GM12891 (cell line): ENCODE results near the gene ARRB1.

Source experiments
- DNase-seq: peaks from one replicate; pipeline ENCODE4 v3.0.0; 2011; ENCODE audit warnings: low spot score; ENCODE audit not compliant: insufficient read length
- FAIRE-seq: peaks from 2 replicates; lab custom pipeline; 2011; peaks lifted over from hg19 to GRCh38; lab: Jason Lieb, UNC
- PAX5 ChIP-seq: IDR thresholded peaks from 2 replicates; pipeline ENCODE4 v1.6.1; 2011; ENCODE audit warnings: low read length, moderate library complexity, mild to moderate bottlenecking; ENCODE audit not compliant: insufficient read depth, severe bottlenecking
- POLR2A ChIP-seq: IDR thresholded peaks from 2 replicates; pipeline ENCODE4 v1.6.1; 2011; ENCODE audit warnings: low read depth, low read length, control low read depth
- POLR2AphosphoS5 ChIP-seq: IDR thresholded peaks from 2 replicates; pipeline ENCODE4 v1.6.1; 2011; ENCODE audit warnings: low read depth, low read length, control low read depth
- POU2F2 ChIP-seq: IDR thresholded peaks from 2 replicates; pipeline ENCODE4 v1.6.1; 2011; ENCODE audit warnings: low read depth, mild to moderate bottlenecking, control low read depth, low read length, moderate library complexity
- SPI1 ChIP-seq: IDR thresholded peaks from 2 replicates; pipeline ENCODE4 v1.6.1; 2011; ENCODE audit warnings: low read depth, low read length, control low read depth
- TAF1 ChIP-seq: IDR thresholded peaks from 2 replicates; pipeline ENCODE4 v1.6.1; 2011; ENCODE audit warnings: low read depth, low read length, control low read depth

The ARRB1 gene

GRCh38 chr11:75223954-75224643 lies 127.4 kb downstream of the ARRB1 start:
- DNase-seq (no peak), FAIRE-seq (no peak)
- no peak for TF ChIP-seq POU2F2

- no peak for DNase-seq
- no peak for FAIRE-seq
- TF ChIP-seq POU2F2 (no peak), SPI1 (no peak), TAF1 (no peak), PAX5 (no peak), POLR2A (no peak), POLR2AphosphoS5 (no peak)
Observed at GRCh38 chr11:75219869-75220268, 131.6 kb downstream of the ARRB1 start.

- FAIRE-seq, result no peak
- no peak for TF ChIP-seq SPI1
- no peak for TF ChIP-seq POLR2A
- no peak for TF ChIP-seq TAF1
- no peak for TF ChIP-seq POU2F2
- no peak for TF ChIP-seq POLR2AphosphoS5
- TF ChIP-seq PAX5, result no peak
- no peak for DNase-seq
Observed at GRCh38 chr11:75214843-75215242, 136.6 kb downstream of the ARRB1 start.

GRCh38 chr11:75214411-75214821 lies 137.0 kb downstream of the ARRB1 start:
- no peak for DNase-seq
- no peak for TF ChIP-seq POLR2A
- TF ChIP-seq POU2F2, result no peak
- FAIRE-seq, result no peak
